Suprapubic skin (tissue), 4 donors: ENCODE measurements around the gene BCL6B. TPM values are rescaled to one million over a fixed set of nuclear protein-coding genes. Genes with fewer than 3 reads are reported as not detected.

ENCODE experiments used
- DNase-seq, 2 donors: peaks; one replicate each; pipeline ENCODE4 v3.0.0-alpha.2; 2019; ENCODE audit warnings: low spot score in 2 of 2
- H3K27ac ChIP-seq: fragments of 200-600 bp; sonication (generic); one replicate; pipeline ENCODE4 v1.5.1; 2019
- H3K27me3 ChIP-seq: fragments of 200-600 bp; sonication (generic); one replicate; pipeline ENCODE4 v1.5.1; 2019
- H3K36me3 ChIP-seq: fragments of 200-600 bp; sonication (generic); one replicate; pipeline ENCODE4 v1.5.1; 2019
- H3K4me1 ChIP-seq: fragments of 200-600 bp; sonication (generic); one replicate; pipeline ENCODE4 v1.5.1; 2019
- H3K4me3 ChIP-seq: fragments of 200-600 bp; sonication (generic); one replicate; pipeline ENCODE4 v1.5.1; 2019; ENCODE audit warnings: mild to moderate bottlenecking
- H3K9me3 ChIP-seq: fragments of 200-600 bp; sonication (generic); one replicate; pipeline ENCODE4 v1.5.1; 2019
- EP300 ChIP-seq: sonication (generic); formaldehyde crosslinking; IDR thresholded peaks from one replicate; pipeline ENCODE4 v1.6.1; 2017; ENCODE audit warnings: antibody characterized with exemption
- POLR2A ChIP-seq, 2 donors: fragments of 450-650 bp; IDR thresholded peaks; one replicate each; pipeline ENCODE4 v1.6.1; 2017; ENCODE audit warnings: antibody characterized with exemption in 2 of 2, mild to moderate bottlenecking in 2 of 2, moderate library complexity in 2 of 2
- POLR2AphosphoS5 ChIP-seq, 3 donors: sonication (generic); formaldehyde crosslinking; IDR thresholded peaks; one replicate each; pipeline ENCODE4 v1.6.1; 2017; ENCODE audit warnings: antibody characterized with exemption in 3 of 3
- WGBS: methylation state at CpG from one replicate; pipeline ENCODE4 v1.1.5; 2018; 5-methylcytosine and 5-hydroxymethylcytosine counted together
- total RNA-seq, 4 donors: library from RNA; depleted of rRNA; stranded (reverse); fragments of >200 nt; gene quantifications; one replicate each; pipeline ENCODE4 v1.1.0, GENCODE V29; 2016
- TF ChIP-seq, protein P1 (sequence below), 2 donors: fragments of 200-600 bp in 1 of 2; fragments of 450-650 bp in 1 of 2; sonication (generic) in 1 of 2; IDR thresholded peaks; one replicate each; pipeline ENCODE4 v1.5.1; 2016 to 2019; ENCODE audit warnings: antibody characterized with exemption in 2 of 2, mild to moderate bottlenecking in 1 of 2, moderate library complexity in 1 of 2

Gene BCL6B
- total RNA-seq, 4 donors from 2014 or later, result 1.6 to 3.1 (median 1.8) TPM

DNA sequence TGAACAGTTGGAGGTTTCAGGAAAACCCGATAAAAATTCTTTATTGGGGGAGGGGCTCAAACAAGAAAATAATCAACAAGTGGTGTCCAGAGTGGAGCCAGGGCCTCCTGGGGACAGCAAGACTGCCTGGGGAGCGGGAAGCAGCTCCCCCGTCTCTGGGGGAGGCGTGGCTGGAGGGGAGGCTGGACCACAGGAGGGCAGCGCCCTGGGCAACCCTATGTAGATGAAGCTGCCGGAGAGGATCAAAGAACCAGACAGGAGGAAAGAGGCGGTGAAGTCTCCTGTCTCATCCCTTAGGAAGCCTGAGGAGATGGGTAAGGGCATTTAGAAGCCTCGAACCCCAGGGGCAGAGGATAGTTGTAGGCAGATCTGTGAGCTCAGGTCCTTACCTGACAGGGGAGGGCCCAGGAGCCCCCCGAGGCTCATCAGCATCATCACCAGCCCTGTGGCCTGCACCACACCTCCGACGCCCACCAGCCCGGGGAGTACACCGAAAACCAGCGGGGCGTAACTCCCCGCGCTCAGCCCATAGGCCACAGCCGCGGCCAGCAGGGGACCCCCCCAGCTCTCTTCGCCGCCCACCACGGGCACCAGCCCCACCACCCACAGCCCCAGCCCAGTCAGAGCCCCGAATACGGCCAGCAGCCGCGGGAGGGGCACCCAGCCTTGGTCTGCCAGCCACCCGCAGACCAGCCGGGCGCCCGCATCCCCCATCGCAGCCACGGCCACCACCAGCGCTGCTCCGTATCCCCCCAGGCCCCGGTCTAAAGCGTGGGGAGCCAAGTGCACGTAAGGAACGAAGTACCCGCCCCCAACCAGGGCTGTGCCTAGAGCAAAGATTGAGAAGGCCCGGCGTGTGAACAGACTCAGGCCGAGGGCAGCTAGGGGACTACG, 19.0 kb downstream of the BCL6B start:
- H3K27me3 ChIP-seq, result peaks cover 8% of the 10 kb centered on the region
- no peaks in the 10 kb centered on the region for H3K9me3 ChIP-seq
- DNase-seq, result no peak
- H3K36me3 ChIP-seq, result no peaks in the 10 kb centered on the region
- peak overlapping the region; percentile 60 for H3K27ac ChIP-seq
- H3K4me1 ChIP-seq, result peaks cover 42% of the 10 kb centered on the region
- TF ChIP-seq, protein P1, sequence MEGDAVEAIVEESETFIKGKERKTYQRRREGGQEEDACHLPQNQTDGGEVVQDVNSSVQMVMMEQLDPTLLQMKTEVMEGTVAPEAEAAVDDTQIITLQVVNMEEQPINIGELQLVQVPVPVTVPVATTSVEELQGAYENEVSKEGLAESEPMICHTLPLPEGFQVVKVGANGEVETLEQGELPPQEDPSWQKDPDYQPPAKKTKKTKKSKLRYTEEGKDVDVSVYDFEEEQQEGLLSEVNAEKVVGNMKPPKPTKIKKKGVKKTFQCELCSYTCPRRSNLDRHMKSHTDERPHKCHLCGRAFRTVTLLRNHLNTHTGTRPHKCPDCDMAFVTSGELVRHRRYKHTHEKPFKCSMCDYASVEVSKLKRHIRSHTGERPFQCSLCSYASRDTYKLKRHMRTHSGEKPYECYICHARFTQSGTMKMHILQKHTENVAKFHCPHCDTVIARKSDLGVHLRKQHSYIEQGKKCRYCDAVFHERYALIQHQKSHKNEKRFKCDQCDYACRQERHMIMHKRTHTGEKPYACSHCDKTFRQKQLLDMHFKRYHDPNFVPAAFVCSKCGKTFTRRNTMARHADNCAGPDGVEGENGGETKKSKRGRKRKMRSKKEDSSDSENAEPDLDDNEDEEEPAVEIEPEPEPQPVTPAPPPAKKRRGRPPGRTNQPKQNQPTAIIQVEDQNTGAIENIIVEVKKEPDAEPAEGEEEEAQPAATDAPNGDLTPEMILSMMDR (IDR thresholded peaks at IDR 0.05), result no peak
- no peak for TF ChIP-seq EP300
- TF ChIP-seq POLR2AphosphoS5 (IDR thresholded peaks at IDR 0.05), result no peak
- no peak for TF ChIP-seq POLR2A (IDR thresholded peaks at IDR 0.05)
- peak overlapping the region; percentile 50 for H3K4me3 ChIP-seq
- 54% methylated on average over 23 of the region's 43 CpGs for WGBS

DNA sequence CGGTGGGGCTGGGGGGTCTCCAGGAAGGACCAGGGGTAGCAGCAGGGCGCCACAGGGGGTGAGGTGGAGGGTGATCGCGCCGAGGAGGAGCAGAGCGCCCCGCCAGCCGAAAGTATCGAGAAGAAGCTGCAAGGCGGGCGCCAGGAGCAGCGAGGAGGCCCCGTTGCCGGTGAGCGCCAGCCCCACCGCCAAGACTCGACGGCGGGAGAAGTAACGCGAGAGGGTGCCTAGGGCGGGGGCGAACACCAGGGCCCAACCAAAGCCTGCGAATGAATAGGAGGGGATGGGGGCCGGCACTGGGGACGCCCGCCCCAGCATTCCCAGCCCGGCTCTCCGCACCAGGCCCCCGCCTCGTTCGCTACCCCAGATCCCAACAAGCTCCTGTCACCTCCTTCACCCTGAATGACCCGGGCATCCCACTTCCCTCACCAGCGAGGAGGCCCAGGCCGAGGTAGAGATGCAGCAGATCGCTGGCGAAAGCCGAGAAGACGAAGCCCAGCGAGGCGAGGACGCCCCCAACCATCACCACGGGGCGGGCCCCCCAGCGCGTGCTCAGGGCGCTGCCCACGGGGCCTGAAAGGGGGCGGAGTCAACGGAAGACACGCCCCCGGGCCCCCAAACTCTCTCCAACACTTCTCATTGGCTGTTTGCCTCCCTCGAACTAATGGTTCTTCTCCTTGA, 19.8 kb downstream of the BCL6B start:
- peak overlapping the region; percentile 50 for H3K4me3 ChIP-seq
- H3K27ac ChIP-seq, result peak overlapping the region; percentile 60
- peaks cover 8% of the 10 kb centered on the region for H3K27me3 ChIP-seq
- peaks cover 47% of the 10 kb centered on the region for H3K4me1 ChIP-seq
- 31% methylated on average over 15 of the region's 53 CpGs for WGBS
- TF ChIP-seq, protein P1 (IDR thresholded peaks at IDR 0.05), result no peak
- no peak for TF ChIP-seq POLR2A (IDR thresholded peaks at IDR 0.05)
- TF ChIP-seq POLR2AphosphoS5 (IDR thresholded peaks at IDR 0.05), result no peak
- TF ChIP-seq EP300, result no peak
- peak in 1 of 2 donors; percentile 80 for DNase-seq
- no peaks in the 10 kb centered on the region for H3K36me3 ChIP-seq
- H3K9me3 ChIP-seq, result no peaks in the 10 kb centered on the region

DNA sequence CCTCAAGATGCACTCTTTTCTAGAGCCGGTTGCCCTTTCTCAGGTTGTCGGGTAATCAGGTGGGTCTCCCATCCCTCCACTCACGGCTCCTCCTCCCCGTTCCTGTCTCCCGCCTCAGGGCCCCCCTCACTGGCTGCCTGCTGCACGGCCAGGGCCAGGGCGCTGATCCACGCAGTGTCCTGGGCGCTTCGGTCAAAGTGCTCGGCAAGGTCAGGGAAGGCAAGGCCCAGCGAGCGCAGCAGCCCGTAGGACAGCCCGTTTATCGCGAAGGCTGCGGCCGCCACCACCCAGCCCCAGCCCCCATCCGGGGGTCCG, 20.3 kb downstream of the BCL6B start:
- no peaks in the 10 kb centered on the region for H3K36me3 ChIP-seq
- H3K4me3 ChIP-seq, result peak overlapping the region; percentile 50
- no peak for TF ChIP-seq EP300
- no peak for TF ChIP-seq POLR2AphosphoS5 (IDR thresholded peaks at IDR 0.05)
- TF ChIP-seq, protein P1 (IDR thresholded peaks at IDR 0.05), result no peak
- TF ChIP-seq POLR2A (IDR thresholded peaks at IDR 0.05), result no peak
- 2% methylated on average over 21 of the region's 21 CpGs for WGBS
- H3K27ac ChIP-seq, result peak overlapping the region; percentile 60
- H3K9me3 ChIP-seq, result no peaks in the 10 kb centered on the region
- peaks cover 47% of the 10 kb centered on the region for H3K4me1 ChIP-seq
- peaks cover 8% of the 10 kb centered on the region for H3K27me3 ChIP-seq
- DNase-seq, result peak in 1 of 2 donors; percentile 79

DNA sequence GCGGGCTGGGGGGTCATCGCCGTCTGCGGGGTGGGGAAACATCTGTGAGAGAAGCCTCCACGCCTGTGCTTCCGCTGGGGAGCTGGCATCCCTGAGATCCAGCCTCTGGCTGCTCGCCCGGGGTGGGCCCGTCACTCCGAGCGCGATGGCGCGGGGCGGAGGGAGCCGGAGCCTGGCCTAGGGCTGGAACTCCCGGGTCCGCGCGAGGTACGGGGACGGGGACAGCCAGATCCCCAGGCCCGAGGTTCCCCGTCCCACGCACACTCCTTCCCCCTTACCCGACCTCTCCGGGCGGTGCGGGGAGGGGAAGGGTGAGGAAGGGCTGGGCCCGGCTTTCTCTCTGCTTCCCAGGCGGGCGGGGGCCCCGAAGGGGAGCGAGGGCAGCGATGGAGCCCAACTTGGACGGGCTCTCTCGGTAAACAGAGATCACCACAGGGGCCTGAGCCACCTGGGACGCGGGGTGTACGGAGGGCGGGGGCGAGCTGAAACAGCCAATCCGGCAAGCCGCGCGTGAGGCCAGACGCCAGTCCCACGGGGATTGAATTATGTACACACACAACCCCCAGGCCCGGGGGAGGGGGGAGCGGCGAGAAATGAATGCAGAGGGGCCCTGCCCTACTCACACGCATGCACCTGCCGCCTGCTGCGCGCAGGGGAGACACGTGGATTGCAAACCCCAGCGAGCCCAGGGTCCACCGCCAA, 20.8 kb downstream of the BCL6B start, which contains the start of gene SLC16A11:
Gene SLC16A11 (minus strand): TSS at position 596 of the 702 bp plus-strand sequence. CDS start 579 bp downstream, at position 17.
- H3K4me1 ChIP-seq, result peaks cover 47% of the 10 kb centered on the region
- WGBS, result 0% methylated on average over 24 of the region's 58 CpGs
- H3K27me3 ChIP-seq, result peaks cover 8% of the 10 kb centered on the region
- H3K27ac ChIP-seq, result peak within 1 kb of the TSS; percentile 91
- no peaks in the 10 kb centered on the region for H3K36me3 ChIP-seq
- peak in 1 of 2 donors; percentile 81 for DNase-seq
- H3K9me3 ChIP-seq, result no peaks in the 10 kb centered on the region
- peak within 1 kb of the TSS; percentile 50 for H3K4me3 ChIP-seq
- TF ChIP-seq POLR2AphosphoS5 (IDR thresholded peaks at IDR 0.05), result no peak
- TF ChIP-seq, protein P1 (IDR thresholded peaks at IDR 0.05), result no peak
- TF ChIP-seq EP300, result no peak
- TF ChIP-seq POLR2A (IDR thresholded peaks at IDR 0.05), result no peak
